SK-N-SH treated with all-trans-retinoic acid at 6 μM for 48 hours (cell line): ENCODE data around the gene GRK6.

Source experiments
- ATAC-seq: fragments of 200-7000 bp; cut with Tn5 transposase; 3 replicates; pipeline ENCODE4 v1.9.1; 2020; ENCODE audit warnings: mild to moderate bottlenecking, moderate library complexity
- ARNTL ChIP-seq: fragments of 450-650 bp; formaldehyde crosslinking; IDR thresholded peaks from 2 replicates; pipeline ENCODE4 v1.5.0; 2020; ENCODE audit warnings: low read depth, mild to moderate bottlenecking, moderate library complexity, borderline replicate concordance
- BACH2 ChIP-seq: fragments of 250-450 bp; sonication (Bioruptor Pico); IDR thresholded peaks from 2 replicates; pipeline ENCODE4 v1.9.0; 2021; ENCODE audit warnings: mild to moderate bottlenecking, borderline replicate concordance
- CSDC2 ChIP-seq: fragments of 250-450 bp; sonication (Bioruptor Pico); IDR thresholded peaks from 2 replicates; pipeline ENCODE4 v1.5.0; 2020; ENCODE audit warnings: mild to moderate bottlenecking, moderate library complexity
- ESRRG ChIP-seq: fragments of 250-450 bp; sonication (Bioruptor Pico); IDR thresholded peaks from 2 replicates; pipeline ENCODE4 v1.6.1; 2021; ENCODE audit warnings: mild to moderate bottlenecking
- GLIS3 ChIP-seq: fragments of 250-450 bp; sonication (Bioruptor Pico); IDR thresholded peaks from 2 replicates; pipeline ENCODE4 v1.5.0; 2020; ENCODE audit warnings: mild to moderate bottlenecking, moderate library complexity
- ISL1 ChIP-seq: fragments of 250-450 bp; sonication (Bioruptor Pico); IDR thresholded peaks from 2 replicates; pipeline ENCODE4 v2.1.2; 2022; ENCODE audit warnings: mild to moderate bottlenecking, moderate library complexity
- OSR1 ChIP-seq: fragments of 250-450 bp; sonication (Bioruptor Pico); IDR thresholded peaks from 2 replicates; pipeline ENCODE4 v1.8.0; 2022; ENCODE audit warnings: moderate library complexity, mild to moderate bottlenecking, inconsistent platforms
- PPARA ChIP-seq: fragments of 250-450 bp; sonication (Bioruptor Pico); IDR thresholded peaks from 2 replicates; pipeline ENCODE4 v1.5.0; 2020; ENCODE audit warnings: mild to moderate bottlenecking, borderline replicate concordance
- RARB ChIP-seq: fragments of 250-450 bp; sonication (Bioruptor Pico); IDR thresholded peaks from 2 replicates; pipeline ENCODE4 v1.8.0; 2021; ENCODE audit warnings: mild to moderate bottlenecking, moderate library complexity
- SNAI2 ChIP-seq: fragments of 250-450 bp; sonication (Bioruptor Pico); IDR thresholded peaks from 2 replicates; pipeline ENCODE4 v1.5.0; 2020; ENCODE audit warnings: mild to moderate bottlenecking, moderate library complexity
- TCF4 ChIP-seq: fragments of 250-450 bp; sonication (Bioruptor Pico); IDR thresholded peaks from 2 replicates; pipeline ENCODE4 v1.8.0; 2021; ENCODE audit warnings: mild to moderate bottlenecking, moderate library complexity, borderline replicate concordance
- TOX ChIP-seq: fragments of 250-450 bp; sonication (Bioruptor Pico); IDR thresholded peaks from 2 replicates; pipeline ENCODE4 v1.8.0; 2021; ENCODE audit warnings: mild to moderate bottlenecking, moderate library complexity, borderline replicate concordance
- ZC3H10 ChIP-seq: fragments of 250-450 bp; sonication (Bioruptor Pico); IDR thresholded peaks from 2 replicates; pipeline ENCODE4 v1.5.1; 2021; ENCODE audit warnings: mild to moderate bottlenecking, moderate library complexity
- ZFP3 ChIP-seq: fragments of 250-450 bp; sonication (Bioruptor Pico); IDR thresholded peaks from 2 replicates; pipeline ENCODE4 v1.5.0; 2020; ENCODE audit warnings: mild to moderate bottlenecking, moderate library complexity
- ZFP30 ChIP-seq: fragments of 450-650 bp; formaldehyde crosslinking; IDR thresholded peaks from 2 replicates; pipeline ENCODE4 v1.5.0; 2022; ENCODE audit warnings: mild to moderate bottlenecking, moderate library complexity
- ZNF565 ChIP-seq: fragments of 450-650 bp; formaldehyde crosslinking; conservative IDR thresholded peaks from 2 replicates; pipeline ENCODE4 v1.5.0; 2020; ENCODE audit warnings: low read depth, mild to moderate bottlenecking, moderate library complexity
- ZNF70 ChIP-seq: fragments of 450-650 bp; formaldehyde crosslinking; IDR thresholded peaks from 2 replicates; pipeline ENCODE4 v1.5.0; 2020; ENCODE audit warnings: mild to moderate bottlenecking, moderate library complexity
- ZNF8 ChIP-seq: fragments of 450-650 bp; formaldehyde crosslinking; IDR thresholded peaks from 2 replicates; pipeline ENCODE4 v1.5.0; 2020; ENCODE audit warnings: mild to moderate bottlenecking, moderate library complexity
- TF ChIP-seq, protein P1 (sequence below): fragments of 250-450 bp; sonication (Bioruptor Pico); IDR thresholded peaks from 2 replicates; pipeline ENCODE4 v1.8.0; 2021; ENCODE audit warnings: low read depth, mild to moderate bottlenecking, moderate library complexity, borderline replicate concordance
- TF ChIP-seq, protein P2 (sequence below): fragments of 250-450 bp; sonication (Bioruptor Pico); IDR thresholded peaks from 2 replicates; pipeline ENCODE4 v1.5.1; 2020; ENCODE audit warnings: low read depth, mild to moderate bottlenecking, moderate library complexity
- TF ChIP-seq, protein P3 (sequence below): fragments of 250-450 bp; sonication (Bioruptor Pico); IDR thresholded peaks from 2 replicates; pipeline ENCODE4 v1.5.0; 2020; ENCODE audit warnings: mild to moderate bottlenecking, moderate library complexity

GRK6 gene

DNA sequence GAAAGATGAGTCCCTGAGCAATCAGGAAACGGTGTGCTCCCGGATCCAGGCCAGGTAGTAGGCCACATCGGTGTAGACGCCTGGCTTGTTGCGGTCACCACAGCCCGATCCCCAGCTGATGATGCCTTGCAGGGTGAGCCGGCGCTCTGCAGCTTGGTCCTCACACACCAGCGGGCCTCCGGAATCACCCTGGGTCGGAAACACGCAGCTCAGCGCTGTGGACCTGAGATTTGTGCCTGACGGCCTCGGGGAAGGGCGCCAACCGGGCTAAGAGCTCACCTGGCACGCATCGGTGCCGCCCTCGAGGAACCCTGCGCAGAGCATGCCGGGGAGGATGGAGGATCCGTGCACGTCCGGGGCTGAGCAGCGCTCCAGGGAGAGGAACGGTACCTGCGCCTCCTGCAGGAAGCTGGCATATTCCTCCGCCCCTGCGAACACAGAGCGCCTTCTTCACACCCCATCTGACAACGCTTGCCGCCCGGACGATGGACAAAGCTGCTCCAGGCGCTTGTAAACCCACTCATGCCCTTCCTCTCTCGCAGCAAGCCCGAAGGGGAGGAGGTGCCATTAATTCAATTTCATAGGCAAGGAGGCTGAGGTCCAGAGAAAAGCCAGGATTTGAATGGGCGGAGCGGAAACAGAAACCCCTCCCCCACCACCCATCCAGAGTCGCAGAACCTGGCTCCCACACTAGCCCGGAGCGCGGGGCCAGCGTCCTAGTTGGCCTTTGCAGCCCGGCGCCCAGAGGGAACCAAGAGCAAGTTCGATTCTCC is 24.0 kb upstream of the GRK6 start:
- ATAC-seq = peak; percentile 44
- no peak for TF ChIP-seq TCF4 (CRISPR knock-in tag)
- TF ChIP-seq ESRRG = no peak
- TF ChIP-seq, protein P1, sequence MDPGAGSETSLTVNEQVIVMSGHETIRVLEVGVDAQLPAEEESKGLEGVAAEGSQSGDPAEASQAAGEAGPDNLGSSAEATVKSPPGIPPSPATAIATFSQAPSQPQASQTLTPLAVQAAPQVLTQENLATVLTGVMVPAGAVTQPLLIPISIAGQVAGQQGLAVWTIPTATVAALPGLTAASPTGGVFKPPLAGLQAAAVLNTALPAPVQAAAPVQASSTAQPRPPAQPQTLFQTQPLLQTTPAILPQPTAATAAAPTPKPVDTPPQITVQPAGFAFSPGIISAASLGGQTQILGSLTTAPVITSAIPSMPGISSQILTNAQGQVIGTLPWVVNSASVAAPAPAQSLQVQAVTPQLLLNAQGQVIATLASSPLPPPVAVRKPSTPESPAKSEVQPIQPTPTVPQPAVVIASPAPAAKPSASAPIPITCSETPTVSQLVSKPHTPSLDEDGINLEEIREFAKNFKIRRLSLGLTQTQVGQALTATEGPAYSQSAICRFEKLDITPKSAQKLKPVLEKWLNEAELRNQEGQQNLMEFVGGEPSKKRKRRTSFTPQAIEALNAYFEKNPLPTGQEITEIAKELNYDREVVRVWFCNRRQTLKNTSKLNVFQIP = no peak
- no peak for TF ChIP-seq ISL1 (CRISPR knock-in tag)
- no peak for TF ChIP-seq ZNF70
- no peak for TF ChIP-seq RARB (CRISPR knock-in tag)
- no peak for TF ChIP-seq CSDC2
- TF ChIP-seq OSR1 = no peak
- TF ChIP-seq SNAI2 (CRISPR knock-in tag) = no peak
- TF ChIP-seq ZNF565 (CRISPR knock-in tag) = no peak
- no peak for TF ChIP-seq ZFP30
- TF ChIP-seq, protein P2, sequence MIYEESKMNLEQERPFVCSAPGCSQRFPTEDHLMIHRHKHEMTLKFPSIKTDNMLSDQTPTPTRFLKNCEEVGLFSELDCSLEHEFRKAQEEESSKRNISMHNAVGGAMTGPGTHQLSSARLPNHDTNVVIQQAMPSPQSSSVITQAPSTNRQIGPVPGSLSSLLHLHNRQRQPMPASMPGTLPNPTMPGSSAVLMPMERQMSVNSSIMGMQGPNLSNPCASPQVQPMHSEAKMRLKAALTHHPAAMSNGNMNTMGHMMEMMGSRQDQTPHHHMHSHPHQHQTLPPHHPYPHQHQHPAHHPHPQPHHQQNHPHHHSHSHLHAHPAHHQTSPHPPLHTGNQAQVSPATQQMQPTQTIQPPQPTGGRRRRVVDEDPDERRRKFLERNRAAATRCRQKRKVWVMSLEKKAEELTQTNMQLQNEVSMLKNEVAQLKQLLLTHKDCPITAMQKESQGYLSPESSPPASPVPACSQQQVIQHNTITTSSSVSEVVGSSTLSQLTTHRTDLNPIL (CRISPR knock-in tag) = no peak
- TF ChIP-seq ZFP3 = no peak
- no peak for TF ChIP-seq ZC3H10 (CRISPR knock-in tag)
- no peak for TF ChIP-seq TOX (CRISPR knock-in tag)
- TF ChIP-seq GLIS3 (CRISPR knock-in tag) = no peak
- TF ChIP-seq BACH2 (CRISPR knock-in tag) = no peak
- TF ChIP-seq PPARA (CRISPR knock-in tag) = no peak
- no peak for TF ChIP-seq ARNTL (CRISPR knock-in tag)
- TF ChIP-seq ZNF8 = no peak

DNA sequence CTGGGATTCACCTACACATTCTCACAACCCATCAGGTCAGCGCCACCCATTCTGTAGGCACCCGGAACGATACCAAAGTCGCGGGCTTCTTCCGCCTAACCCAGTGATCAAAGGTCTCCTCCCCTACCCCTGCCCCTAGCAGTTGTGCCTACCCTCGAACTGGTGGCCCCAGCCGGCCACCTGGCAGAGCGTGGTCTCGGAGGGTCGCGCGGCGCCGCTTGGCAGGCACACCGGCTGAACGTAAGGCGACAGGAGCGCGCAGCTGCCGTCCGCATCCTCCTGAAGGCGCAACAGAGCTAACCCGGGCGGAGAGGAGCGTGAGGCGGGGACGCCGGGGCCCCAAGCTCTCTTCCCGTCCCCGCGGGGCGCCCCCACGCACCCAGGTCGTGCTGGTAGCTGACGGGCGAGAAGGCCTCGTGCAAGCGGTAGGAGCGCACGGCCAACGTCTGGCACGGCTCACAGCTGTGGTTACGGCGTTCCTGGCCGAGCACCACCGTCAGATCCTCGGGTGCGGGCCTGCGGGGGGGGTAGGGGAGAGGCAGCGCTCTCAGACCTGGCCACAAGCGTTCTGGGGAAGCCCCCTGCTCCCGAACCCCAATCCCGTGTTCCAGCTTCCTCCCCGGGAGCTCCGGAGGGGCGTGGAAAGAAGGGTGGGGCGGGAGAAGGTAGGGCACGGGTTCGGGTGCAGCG is 23.2 kb upstream of the GRK6 start:
- ATAC-seq = peak; percentile 10
- no peak for TF ChIP-seq ESRRG
- TF ChIP-seq, protein P2 (CRISPR knock-in tag) = no peak
- TF ChIP-seq ZNF70 = no peak
- TF ChIP-seq TOX (CRISPR knock-in tag) = no peak
- TF ChIP-seq, protein P3, sequence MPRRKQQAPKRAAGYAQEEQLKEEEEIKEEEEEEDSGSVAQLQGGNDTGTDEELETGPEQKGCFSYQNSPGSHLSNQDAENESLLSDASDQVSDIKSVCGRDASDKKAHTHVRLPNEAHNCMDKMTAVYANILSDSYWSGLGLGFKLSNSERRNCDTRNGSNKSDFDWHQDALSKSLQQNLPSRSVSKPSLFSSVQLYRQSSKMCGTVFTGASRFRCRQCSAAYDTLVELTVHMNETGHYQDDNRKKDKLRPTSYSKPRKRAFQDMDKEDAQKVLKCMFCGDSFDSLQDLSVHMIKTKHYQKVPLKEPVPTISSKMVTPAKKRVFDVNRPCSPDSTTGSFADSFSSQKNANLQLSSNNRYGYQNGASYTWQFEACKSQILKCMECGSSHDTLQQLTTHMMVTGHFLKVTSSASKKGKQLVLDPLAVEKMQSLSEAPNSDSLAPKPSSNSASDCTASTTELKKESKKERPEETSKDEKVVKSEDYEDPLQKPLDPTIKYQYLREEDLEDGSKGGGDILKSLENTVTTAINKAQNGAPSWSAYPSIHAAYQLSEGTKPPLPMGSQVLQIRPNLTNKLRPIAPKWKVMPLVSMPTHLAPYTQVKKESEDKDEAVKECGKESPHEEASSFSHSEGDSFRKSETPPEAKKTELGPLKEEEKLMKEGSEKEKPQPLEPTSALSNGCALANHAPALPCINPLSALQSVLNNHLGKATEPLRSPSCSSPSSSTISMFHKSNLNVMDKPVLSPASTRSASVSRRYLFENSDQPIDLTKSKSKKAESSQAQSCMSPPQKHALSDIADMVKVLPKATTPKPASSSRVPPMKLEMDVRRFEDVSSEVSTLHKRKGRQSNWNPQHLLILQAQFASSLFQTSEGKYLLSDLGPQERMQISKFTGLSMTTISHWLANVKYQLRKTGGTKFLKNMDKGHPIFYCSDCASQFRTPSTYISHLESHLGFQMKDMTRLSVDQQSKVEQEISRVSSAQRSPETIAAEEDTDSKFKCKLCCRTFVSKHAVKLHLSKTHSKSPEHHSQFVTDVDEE = no peak
- TF ChIP-seq BACH2 (CRISPR knock-in tag) = no peak
- TF ChIP-seq ZFP3 = no peak
- TF ChIP-seq CSDC2 = no peak
- TF ChIP-seq, protein P1 = no peak
- no peak for TF ChIP-seq RARB (CRISPR knock-in tag)
- no peak for TF ChIP-seq GLIS3 (CRISPR knock-in tag)
- no peak for TF ChIP-seq OSR1
- TF ChIP-seq ZFP30 = no peak
- no peak for TF ChIP-seq TCF4 (CRISPR knock-in tag)
- TF ChIP-seq PPARA (CRISPR knock-in tag) = no peak
- TF ChIP-seq SNAI2 (CRISPR knock-in tag) = no peak
